Measurements from ENCODE around the gene SLC38A3. TPM values are rescaled to one million over a fixed set of nuclear protein-coding genes. Genes with fewer than 3 reads are reported as not detected.
A peak's percentile ranks its signal among the peaks of the same experiment; 100 is the strongest.

SLC38A3 gene
- total and polyA plus RNA-seq, 9 of the 15 experiments (the other 6 are each of a cell fraction or from before 2014, with no cell fraction given) = 0.09 to 0.38 (median 0.16) TPM; not detected in 6

DNA sequence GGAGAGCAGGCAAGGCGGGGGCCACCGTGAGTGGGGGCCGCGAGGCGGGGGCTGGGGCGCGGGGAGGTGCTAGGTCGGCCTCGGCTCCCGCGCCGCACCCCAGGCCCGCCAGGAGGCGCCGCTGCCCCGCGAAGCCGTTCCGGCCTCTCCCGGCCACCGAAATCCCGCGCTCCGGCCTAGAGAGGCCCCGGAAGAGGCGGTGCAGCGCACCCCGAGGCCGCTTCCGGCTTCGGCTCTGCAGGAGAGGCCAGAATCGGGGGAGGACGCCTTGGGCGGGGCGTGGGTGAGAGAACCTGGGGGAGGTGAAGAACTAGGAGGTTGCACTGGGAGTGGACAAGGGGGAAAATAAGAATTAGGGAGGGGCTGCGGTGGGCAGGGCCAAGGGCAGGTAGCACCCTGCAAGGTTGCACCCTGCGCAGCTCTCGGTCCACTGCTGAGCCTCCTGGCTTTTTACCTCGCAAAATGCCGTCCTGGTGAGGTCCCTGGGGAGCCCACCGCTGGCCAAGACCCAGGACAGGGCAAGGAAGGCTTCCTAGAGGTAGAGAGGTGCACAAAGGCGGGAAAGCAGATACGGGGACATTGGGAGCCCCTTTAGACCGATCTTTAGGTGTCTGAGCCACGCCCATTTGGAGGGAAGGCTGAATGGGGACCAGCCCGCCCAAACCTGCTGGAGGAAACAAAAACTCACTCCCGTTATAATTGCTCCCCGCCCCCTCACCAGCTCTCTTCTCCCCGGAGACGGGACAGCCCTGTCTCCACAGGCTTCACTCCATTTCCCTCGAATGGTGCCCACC, 22.5 kb downstream of the SLC38A3 start (continued):
- TF ChIP-seq YY1 (IDR thresholded peaks at IDR 0.05; ENCODE audit: borderline replicate concordance in 1 of 3, control insufficient read depth in 1 of 3, extremely low read depth in 1 of 3, insufficient read depth in 3 of 3, insufficient read length in 1 of 3, insufficient replicate concordance in 2 of 3, low read depth in 1 of 3, low read length in 2 of 3) (peak in 2 of 3 experiments; percentile 51 to 54), RBM25 (IDR thresholded peaks at IDR 0.05; ENCODE audit: low read depth, low read length, severe bottlenecking) (no peak), ARID4B (CRISPR knock-in tag; IDR thresholded peaks at IDR 0.05) (peak; percentile 75), ZC3H4 (CRISPR knock-in tag; IDR thresholded peaks at IDR 0.05; ENCODE audit: borderline replicate concordance) (no peak), SMARCB1 (IDR thresholded peaks at IDR 0.05; ENCODE audit: insufficient read length, low read depth) (no peak), RB1 (IDR thresholded peaks at IDR 0.05; ENCODE audit: low read depth) (peak; percentile 96), CBX2 (IDR thresholded peaks at IDR 0.05; ENCODE audit: insufficient read depth, low read length, poor library complexity, severe bottlenecking) (no peak), PRMT5 (CRISPR knock-in tag; IDR thresholded peaks at IDR 0.05) (no peak), SOX6 (IDR thresholded peaks at IDR 0.05) (peak; percentile 24; the same call in 1 of the 2 replicates)
- TF ChIP-seq, protein P1, sequence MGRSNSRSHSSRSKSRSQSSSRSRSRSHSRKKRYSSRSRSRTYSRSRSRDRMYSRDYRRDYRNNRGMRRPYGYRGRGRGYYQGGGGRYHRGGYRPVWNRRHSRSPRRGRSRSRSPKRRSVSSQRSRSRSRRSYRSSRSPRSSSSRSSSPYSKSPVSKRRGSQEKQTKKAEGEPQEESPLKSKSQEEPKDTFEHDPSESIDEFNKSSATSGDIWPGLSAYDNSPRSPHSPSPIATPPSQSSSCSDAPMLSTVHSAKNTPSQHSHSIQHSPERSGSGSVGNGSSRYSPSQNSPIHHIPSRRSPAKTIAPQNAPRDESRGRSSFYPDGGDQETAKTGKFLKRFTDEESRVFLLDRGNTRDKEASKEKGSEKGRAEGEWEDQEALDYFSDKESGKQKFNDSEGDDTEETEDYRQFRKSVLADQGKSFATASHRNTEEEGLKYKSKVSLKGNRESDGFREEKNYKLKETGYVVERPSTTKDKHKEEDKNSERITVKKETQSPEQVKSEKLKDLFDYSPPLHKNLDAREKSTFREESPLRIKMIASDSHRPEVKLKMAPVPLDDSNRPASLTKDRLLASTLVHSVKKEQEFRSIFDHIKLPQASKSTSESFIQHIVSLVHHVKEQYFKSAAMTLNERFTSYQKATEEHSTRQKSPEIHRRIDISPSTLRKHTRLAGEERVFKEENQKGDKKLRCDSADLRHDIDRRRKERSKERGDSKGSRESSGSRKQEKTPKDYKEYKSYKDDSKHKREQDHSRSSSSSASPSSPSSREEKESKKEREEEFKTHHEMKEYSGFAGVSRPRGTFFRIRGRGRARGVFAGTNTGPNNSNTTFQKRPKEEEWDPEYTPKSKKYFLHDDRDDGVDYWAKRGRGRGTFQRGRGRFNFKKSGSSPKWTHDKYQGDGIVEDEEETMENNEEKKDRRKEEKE (IDR thresholded peaks at IDR 0.05; ENCODE audit: borderline replicate concordance in 1 of 2, control insufficient read depth in 1 of 2, low read depth in 2 of 2, low read length in 1 of 2) = peak in 1 of 2 experiments; percentile 91; a peak in 2 of 4 replicates

Data from K562 (cell line).